Mesendoderm (in vitro differentiated cells): ENCODE results near the gene QKI.

Experiments used
- DNase-seq: peaks from one replicate; pipeline ENCODE4 v3.0.0; 2013
- H2AK5ac ChIP-seq: 2 replicates; pipeline ENCODE4 v1.6.1; 2013; ENCODE audit warnings: low read length, inconsistent platforms
- H2BK120ac ChIP-seq: 2 replicates; pipeline ENCODE4 v1.6.1; 2013; ENCODE audit warnings: low read depth, mild to moderate bottlenecking, low read length, moderate library complexity, mixed read lengths
- H2BK15ac ChIP-seq: replicated peaks from 2 replicates; pipeline ENCODE4 v1.6.1; 2013; ENCODE audit warnings: low read depth, mild to moderate bottlenecking, moderate library complexity
- H2BK5ac ChIP-seq: 2 replicates; pipeline ENCODE4 v1.6.1; 2013; ENCODE audit warnings: low read length, inconsistent platforms
- H3K18ac ChIP-seq: 2 replicates; pipeline ENCODE4 v1.6.1; 2013; ENCODE audit warnings: mild to moderate bottlenecking, low read length, mixed read lengths
- H3K23ac ChIP-seq: one replicate; pipeline ENCODE4 v1.6.1; 2013; ENCODE audit warnings: low read length
- H3K27ac ChIP-seq: 2 replicates; pipeline ENCODE4 v1.5.1; 2013; ENCODE audit warnings: low read depth, mild to moderate bottlenecking, inconsistent platforms, low read length, moderate library complexity
- H3K27me3 ChIP-seq: 2 replicates; pipeline ENCODE4 v1.6.1; 2013; ENCODE audit warnings: low read length, control low read depth, mild to moderate bottlenecking, inconsistent platforms; ENCODE audit not compliant: insufficient read depth, poor library complexity
- H3K36me3 ChIP-seq: 2 replicates; pipeline ENCODE4 v1.6.1; 2013; ENCODE audit warnings: low read length, inconsistent platforms; ENCODE audit not compliant: control insufficient read depth, insufficient read depth
- H3K4ac ChIP-seq: one replicate; pipeline ENCODE4 v1.6.1; 2013; ENCODE audit warnings: low read depth, mild to moderate bottlenecking, low read length, moderate library complexity
- H3K4me1 ChIP-seq: 2 replicates; pipeline ENCODE4 v1.6.1; 2013; ENCODE audit warnings: low read depth, low read length, inconsistent platforms; ENCODE audit not compliant: control insufficient read depth
- H3K4me2 ChIP-seq: 2 replicates; pipeline ENCODE4 v1.6.1; 2013; ENCODE audit warnings: low read length
- H3K4me3 ChIP-seq: 2 replicates; pipeline ENCODE4 v1.5.1; 2013; ENCODE audit warnings: mild to moderate bottlenecking, low read length
- H3K56ac ChIP-seq: one replicate; pipeline ENCODE4 v1.6.1; 2013; ENCODE audit warnings: low read length
- H3K79me1 ChIP-seq: 2 replicates; pipeline ENCODE4 v1.6.1; 2013; ENCODE audit warnings: low read length, inconsistent platforms
- H3K79me2 ChIP-seq: 2 replicates; pipeline ENCODE4 v1.6.1; 2013; ENCODE audit warnings: mild to moderate bottlenecking, low read length; ENCODE audit not compliant: control insufficient read depth, insufficient read depth
- H3K9ac ChIP-seq: 2 replicates; pipeline ENCODE4 v1.6.1; 2013; ENCODE audit warnings: low read length, inconsistent platforms
- H4K5ac ChIP-seq: one replicate; pipeline ENCODE4 v1.6.1; 2013; ENCODE audit warnings: low read length
- H4K8ac ChIP-seq: one replicate; pipeline ENCODE4 v1.6.1; 2013; ENCODE audit warnings: low read depth, mild to moderate bottlenecking, control low read depth, low read length, moderate library complexity
- WGBS: extraction: QIAGEN DNeasy Blood & Tissue Kit; methylation state at CpG from one replicate; pipeline ENCODE4 v1.1.7; 2013; ENCODE audit warnings: low lambda C conversion rate, missing lambda C conversion rate; ENCODE audit not compliant: insufficient coverage; ENCODE audit errors: extremely low coverage; 5-methylcytosine and 5-hydroxymethylcytosine counted together

Gene QKI

DNA sequence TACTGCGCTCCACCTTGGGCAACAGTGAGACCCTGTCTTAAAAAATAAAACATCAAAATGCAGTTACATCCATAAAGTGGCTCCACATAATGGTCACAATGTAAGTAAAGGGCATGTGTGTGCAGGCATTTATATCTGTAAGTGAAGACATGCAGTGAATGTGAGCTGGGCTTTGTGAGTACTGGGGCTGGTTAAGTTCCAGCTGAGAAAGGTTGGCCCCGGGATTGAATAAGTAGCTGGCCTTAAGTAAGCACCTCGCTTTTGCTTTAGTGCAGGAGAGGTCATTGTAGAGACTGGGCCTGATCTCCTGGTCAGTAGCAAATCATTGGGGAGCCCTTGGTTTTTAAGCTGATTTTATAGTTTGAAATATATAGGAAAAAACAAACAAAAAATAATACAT is 8.0 kb downstream of the QKI start:
- Histone ChIP-seq H2BK15ac (no peak overlapping the region), H3K36me3 (no peaks in the 10 kb centered on the region), H2BK120ac (no peak overlapping the region), H3K56ac (no peak overlapping the region), H3K4me2 (no peak overlapping the region), H3K27ac (no peak overlapping the region), H4K5ac (no peak overlapping the region), H3K23ac (no peak overlapping the region), H3K4me1 (peaks cover 7% of the 10 kb centered on the region), H2BK5ac (no peak overlapping the region), H4K8ac (no peak overlapping the region), H3K79me2 (peaks cover 77% of the 10 kb centered on the region), H2AK5ac (no peak overlapping the region), H3K18ac (no peak overlapping the region), H3K9ac (no peak overlapping the region), H3K27me3 (no peaks in the 10 kb centered on the region), H3K4me3 (no peak overlapping the region), H3K79me1 (peaks cover 5% of the 10 kb centered on the region), H3K4ac (no peak overlapping the region)
- no CpG with 5 or more reads among the region's 3 CpGs for WGBS
- DNase-seq = no peak

- Histone ChIP-seq H2BK120ac (no peak overlapping the region), H4K5ac (no peak overlapping the region), H3K18ac (no peak overlapping the region), H3K4me2 (no peak overlapping the region), H3K27me3 (no peaks in the 10 kb centered on the region), H3K79me2 (peaks cover 73% of the 10 kb centered on the region), H3K23ac (no peak overlapping the region), H2AK5ac (no peak overlapping the region), H2BK5ac (no peak overlapping the region), H3K27ac (no peak overlapping the region), H4K8ac (no peak overlapping the region), H3K4me3 (no peak overlapping the region), H3K4ac (no peak overlapping the region), H3K9ac (no peak overlapping the region), H3K56ac (no peak overlapping the region), H3K36me3 (no peaks in the 10 kb centered on the region), H3K4me1 (peaks cover 7% of the 10 kb centered on the region), H2BK15ac (no peak overlapping the region), H3K79me1 (peaks cover 5% of the 10 kb centered on the region)
- WGBS = no CpG with 5 or more reads among the region's 2 CpGs
- no peak for DNase-seq
Observed at GRCh38 chr6:163423696-163424095, 9.2 kb downstream of the QKI start.

DNA sequence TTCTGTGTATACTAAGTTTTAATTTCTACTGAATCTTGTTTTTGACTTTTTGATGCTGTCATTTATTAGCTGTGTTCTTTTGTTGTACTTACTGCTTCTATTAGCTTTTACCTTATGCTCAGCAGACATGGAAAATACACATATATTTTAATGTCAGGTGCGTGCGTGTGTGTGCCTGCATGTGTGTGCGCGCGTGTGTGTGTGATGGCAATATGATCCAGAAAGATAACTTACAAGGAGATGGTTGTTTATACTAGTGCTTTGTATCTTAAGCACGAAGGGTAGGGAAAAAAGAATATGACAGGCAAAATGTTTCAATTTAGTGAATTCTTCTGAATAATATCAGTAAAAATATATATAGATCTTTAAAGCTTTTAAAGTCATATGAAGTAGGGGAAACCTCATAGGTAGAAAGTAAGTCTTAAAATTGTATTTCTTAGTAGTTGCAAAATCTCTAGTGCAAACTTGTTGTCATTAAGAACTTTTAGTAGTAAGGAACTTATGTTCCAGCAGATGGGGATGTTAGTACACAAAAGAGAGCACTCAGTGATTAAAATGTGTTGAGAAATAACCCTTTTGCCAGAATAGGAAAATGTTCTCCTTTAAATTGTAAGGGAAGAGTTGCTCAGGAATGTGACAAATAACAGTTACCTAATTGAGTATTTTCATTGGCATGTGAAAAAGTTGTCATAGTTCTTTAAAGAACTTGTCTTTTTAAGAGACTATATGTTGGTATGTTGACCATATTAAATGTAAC is 13.2 kb downstream of the QKI start:
- Histone ChIP-seq H4K8ac (no peak overlapping the region), H3K4ac (no peak overlapping the region), H3K27me3 (no peaks in the 10 kb centered on the region), H3K36me3 (no peaks in the 10 kb centered on the region), H2BK15ac (no peak overlapping the region), H3K4me2 (no peak overlapping the region), H3K79me1 (peaks cover 5% of the 10 kb centered on the region), H3K9ac (no peak overlapping the region), H2BK120ac (no peak overlapping the region), H3K79me2 (peaks cover 65% of the 10 kb centered on the region), H3K23ac (peak overlapping the region; percentile 90), H4K5ac (no peak overlapping the region), H3K18ac (no peak overlapping the region), H2AK5ac (no peak overlapping the region), H3K56ac (no peak overlapping the region), H2BK5ac (no peak overlapping the region), H3K27ac (no peak overlapping the region), H3K4me1 (peaks cover 7% of the 10 kb centered on the region), H3K4me3 (no peak overlapping the region)
- peak; percentile 86 for DNase-seq
- no CpG with 5 or more reads among the region's 6 CpGs for WGBS

DNA sequence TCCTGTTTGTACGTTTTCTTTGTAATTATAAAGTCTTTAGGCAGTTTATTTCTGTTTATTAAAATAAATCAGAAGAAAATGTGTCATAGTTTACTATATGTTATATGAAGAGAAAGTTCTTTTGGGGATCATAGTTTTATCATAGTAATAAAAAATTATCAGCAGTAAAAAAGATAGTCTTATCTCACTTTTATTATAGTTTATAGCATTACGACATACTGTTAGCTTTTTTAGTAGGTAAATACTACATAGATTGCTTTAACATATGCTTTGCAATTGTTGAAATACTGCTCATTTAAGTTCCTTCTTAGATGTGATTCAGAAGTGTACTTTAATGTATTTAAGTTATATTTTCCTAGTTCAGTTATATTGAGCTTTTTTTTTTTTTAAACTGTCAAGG is 13.9 kb downstream of the QKI start:
- H3K4me3 ChIP-seq = no peak overlapping the region
- H3K4ac ChIP-seq = no peak overlapping the region
- H2BK120ac ChIP-seq = no peak overlapping the region
- H3K18ac ChIP-seq = no peak overlapping the region
- H3K27me3 ChIP-seq = no peaks in the 10 kb centered on the region
- H2BK5ac ChIP-seq = no peak overlapping the region
- no peak for DNase-seq
- no peak overlapping the region for H3K56ac ChIP-seq
- no peak overlapping the region for H2BK15ac ChIP-seq
- H3K36me3 ChIP-seq = no peaks in the 10 kb centered on the region
- no peak overlapping the region for H4K8ac ChIP-seq
- H4K5ac ChIP-seq = no peak overlapping the region
- peaks cover 61% of the 10 kb centered on the region for H3K79me2 ChIP-seq
- no peak overlapping the region for H3K27ac ChIP-seq
- H3K4me2 ChIP-seq = no peak overlapping the region
- WGBS = no CpG with 5 or more reads among the region's 2 CpGs
- H3K9ac ChIP-seq = no peak overlapping the region
- H3K79me1 ChIP-seq = peaks cover 3% of the 10 kb centered on the region
- H3K4me1 ChIP-seq = peaks cover 5% of the 10 kb centered on the region
- no peak overlapping the region for H2AK5ac ChIP-seq
- no peak overlapping the region for H3K23ac ChIP-seq

DNA sequence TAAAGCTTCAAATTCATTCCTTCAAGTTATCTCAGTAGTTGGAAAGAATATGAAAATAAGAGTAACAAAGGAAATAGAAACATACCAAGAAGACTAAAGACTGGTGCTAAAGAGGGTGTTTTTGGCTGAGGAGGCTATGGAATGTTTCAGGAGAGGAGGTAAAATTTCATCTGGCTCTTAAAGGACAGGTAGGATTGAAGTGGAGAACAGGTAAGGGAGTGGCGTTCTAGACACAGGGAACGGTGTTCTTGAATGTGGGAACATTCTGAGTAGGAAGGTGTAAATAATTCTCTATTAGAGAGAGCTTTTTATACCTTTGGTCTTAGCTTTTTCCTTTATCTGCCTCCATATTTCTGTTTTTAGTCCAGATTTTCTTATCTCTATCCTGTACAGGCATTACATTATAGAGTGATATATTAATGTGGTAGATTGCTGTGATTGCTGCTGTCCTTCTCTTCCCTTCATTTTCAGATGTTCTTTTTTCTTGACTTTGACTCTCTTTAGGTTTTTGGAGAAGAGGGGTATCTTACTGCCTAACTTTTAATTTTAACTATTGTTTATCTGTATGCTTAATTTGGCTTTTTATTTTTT is 15.4 kb downstream of the QKI start:
- no peak overlapping the region for H3K4me3 ChIP-seq
- H4K5ac ChIP-seq = no peak overlapping the region
- no peaks in the 10 kb centered on the region for H3K27me3 ChIP-seq
- H3K79me1 ChIP-seq = peaks cover 4% of the 10 kb centered on the region
- H3K27ac ChIP-seq = no peak overlapping the region
- no peak overlapping the region for H3K56ac ChIP-seq
- H2BK15ac ChIP-seq = no peak overlapping the region
- H3K4me2 ChIP-seq = no peak overlapping the region
- no CpG with 5 or more reads among the region's 2 CpGs for WGBS
- no peak overlapping the region for H3K4ac ChIP-seq
- no peak overlapping the region for H3K18ac ChIP-seq
- H3K79me2 ChIP-seq = peaks cover 50% of the 10 kb centered on the region
- DNase-seq = no peak
- no peak overlapping the region for H2BK5ac ChIP-seq
- H3K23ac ChIP-seq = no peak overlapping the region
- H3K36me3 ChIP-seq = no peaks in the 10 kb centered on the region
- no peak overlapping the region for H3K9ac ChIP-seq
- no peak overlapping the region for H2BK120ac ChIP-seq
- H2AK5ac ChIP-seq = no peak overlapping the region
- H3K4me1 ChIP-seq = peaks cover 5% of the 10 kb centered on the region
- H4K8ac ChIP-seq = no peak overlapping the region
